CD8-positive, alpha-beta memory T cell (primary cell): Measurements from ENCODE around the gene AMY2A. TPM values are rescaled to one million over a fixed set of nuclear protein-coding genes. Genes with fewer than 3 reads are reported as not detected.
"Not testable (repeated sequence)": the region's sequence is repeated elsewhere in the genome, so short reads cannot be mapped to it uniquely, and the experiment has no call there.

Experiments used
- CTCF ChIA-PET: fragments of 350-600 bp; sonication (Branson Sonifier 250); formaldehyde crosslinking; loops from one replicate; lab custom pipeline; 2021; ENCODE audit warnings: antibody characterized with exemption; lab: Charles Lee
- POLR2A ChIA-PET: fragments of 350-600 bp; sonication (Branson Sonifier 250); formaldehyde crosslinking; loops from one replicate; lab custom pipeline; 2021; ENCODE audit warnings: antibody characterized with exemption; lab: Charles Lee
- DNase-seq, 5 donors: peaks; one replicate each; pipeline versions ENCODE4 v3.0.0 to v3.0.0-alpha.2; 2020 to 2022; ENCODE audit warnings: mixed read lengths in 1 of 5
- H3K27ac ChIP-seq: one replicate; pipeline ENCODE4 v1.7.0; 2013; ENCODE audit warnings: low read depth, mild to moderate bottlenecking, low read length, moderate library complexity
- H3K27me3 ChIP-seq: 2 replicates; pipeline ENCODE4 v1.7.0; 2013; ENCODE audit warnings: low read length, mild to moderate bottlenecking; ENCODE audit not compliant: insufficient read depth, poor library complexity, severe bottlenecking
- H3K36me3 ChIP-seq: 2 replicates; pipeline ENCODE4 v1.7.0; 2013; ENCODE audit warnings: mild to moderate bottlenecking, low read length, moderate library complexity; ENCODE audit not compliant: insufficient read depth
- H3K4me1 ChIP-seq: 2 replicates; pipeline ENCODE4 v1.7.0; 2013; ENCODE audit warnings: mild to moderate bottlenecking, low read length, moderate library complexity; ENCODE audit not compliant: insufficient read depth
- H3K4me3 ChIP-seq: 2 replicates; pipeline ENCODE4 v1.7.0; 2013; ENCODE audit warnings: mild to moderate bottlenecking, low read length
- H3K9me3 ChIP-seq: 2 replicates; pipeline ENCODE4 v1.7.0; 2013; ENCODE audit warnings: mild to moderate bottlenecking, low read length
- H3K27ac Mint-ChIP-seq, 8 donors: one replicate each; pipeline ENCODE4 v1.8.0; 2020 to 2021; ENCODE audit warnings: mixed read lengths in 8 of 8, mild to moderate bottlenecking in 6 of 8, inconsistent platforms in 3 of 8, moderate library complexity in 3 of 8
- H3K27me3 Mint-ChIP-seq, 2 donors: one replicate each; pipeline ENCODE4 v1.8.0; 2020 to 2021; ENCODE audit warnings: mixed read lengths in 2 of 2, mild to moderate bottlenecking in 1 of 2, moderate library complexity in 1 of 2
- H3K36me3 Mint-ChIP-seq, 3 donors: one replicate each; pipeline ENCODE4 v1.8.0; 2020 to 2021; ENCODE audit warnings: mixed read lengths in 3 of 3, inconsistent platforms in 1 of 3, mild to moderate bottlenecking in 1 of 3
- H3K4me1 Mint-ChIP-seq, 3 donors: one replicate each; pipeline ENCODE4 v1.8.0; 2020 to 2021; ENCODE audit warnings: mixed read lengths in 3 of 3, inconsistent platforms in 1 of 3, mild to moderate bottlenecking in 1 of 3
- H3K4me3 Mint-ChIP-seq, 7 donors: one replicate each; pipeline ENCODE4 v1.8.0; 2020 to 2021; ENCODE audit warnings: mixed read lengths in 7 of 7, mild to moderate bottlenecking in 6 of 7, moderate library complexity in 4 of 7, inconsistent platforms in 2 of 7
- H3K9me3 Mint-ChIP-seq, 5 donors: one replicate each; pipeline ENCODE4 v1.8.0; 2020 to 2022; ENCODE audit warnings: mixed read lengths in 5 of 5, mild to moderate bottlenecking in 3 of 5, moderate library complexity in 2 of 5, inconsistent platforms in 1 of 5
- polyA plus RNA-seq: library from polyadenylated mRNA; unstranded; fragments of 300-500 nt; fragmentation: Illumina TruSeq; gene quantifications from one replicate; pipeline ENCODE4 v1.2.3, GENCODE V29; 2021
- total RNA-seq, 2 experiments: library from RNA; stranded (reverse); gene quantifications; one replicate each; pipeline ENCODE4 v1.2.3, GENCODE V29; 2021

AMY2A gene
- total and polyA plus RNA-seq, 3 experiments from 2014 or later: not detected

GRCh38 chr1:103602740-103603139 is 14.5 kb upstream of the AMY2A start:
- H3K27ac ChIP-seq, H3K9me3 Mint-ChIP-seq, H3K27me3 Mint-ChIP-seq, H3K9me3 ChIP-seq, POLR2A ChIA-PET, H3K4me3 Mint-ChIP-seq, H3K27me3 ChIP-seq, CTCF ChIA-PET, H3K36me3 Mint-ChIP-seq, H3K4me3 ChIP-seq, H3K4me1 Mint-ChIP-seq, H3K4me1 ChIP-seq, H3K36me3 ChIP-seq, H3K27ac Mint-ChIP-seq, DNase-seq: not testable (repeated sequence)

GRCh38 chr1:103616362-103616761 is 865 bp upstream of the AMY2A start:
- Mint-ChIP-seq H3K27me3 (no peaks in the 10 kb centered on the region), H3K9me3 (peaks cover 0 to 2% (median 0%) of the 10 kb centered on the region in 5 donors), H3K4me3 (no peak overlapping the region), H3K27ac (no peak overlapping the region), H3K4me1 (no peaks in the 10 kb centered on the region), H3K36me3 (no peaks in the 10 kb centered on the region)
- ChIA-PET CTCF (no interaction called here), POLR2A (no interaction called here)
- no peak for DNase-seq
- Histone ChIP-seq H3K27me3 (no peaks in the 10 kb centered on the region), H3K9me3 (no peaks in the 10 kb centered on the region), H3K27ac (no peak overlapping the region), H3K4me3 (no peak overlapping the region), H3K36me3 (no peaks in the 10 kb centered on the region), H3K4me1 (no peaks in the 10 kb centered on the region)

GRCh38 chr1:103627436-103627835 is 10.2 kb downstream of the AMY2A start:
- H3K9me3 ChIP-seq, H3K9me3 Mint-ChIP-seq, DNase-seq, H3K27ac ChIP-seq, H3K4me3 Mint-ChIP-seq, H3K4me1 Mint-ChIP-seq, POLR2A ChIA-PET, H3K27ac Mint-ChIP-seq, H3K36me3 Mint-ChIP-seq, CTCF ChIA-PET, H3K27me3 ChIP-seq, H3K27me3 Mint-ChIP-seq, H3K4me3 ChIP-seq, H3K4me1 ChIP-seq, H3K36me3 ChIP-seq: not testable (repeated sequence)

- H3K27me3 Mint-ChIP-seq, H3K27me3 ChIP-seq, H3K9me3 Mint-ChIP-seq, H3K36me3 Mint-ChIP-seq, DNase-seq, H3K36me3 ChIP-seq, H3K27ac ChIP-seq, H3K4me3 ChIP-seq, CTCF ChIA-PET, H3K9me3 ChIP-seq, H3K27ac Mint-ChIP-seq, H3K4me3 Mint-ChIP-seq, POLR2A ChIA-PET, H3K4me1 Mint-ChIP-seq, H3K4me1 ChIP-seq: not testable (repeated sequence)
Observed at GRCh38 chr1:103641194-103641593, 24.0 kb downstream of the AMY2A start.

GRCh38 chr1:103643908-103644307 is 26.7 kb downstream of the AMY2A start:
- H3K4me3 Mint-ChIP-seq, H3K4me1 Mint-ChIP-seq, CTCF ChIA-PET, H3K4me3 ChIP-seq, H3K9me3 ChIP-seq, H3K27ac ChIP-seq, H3K9me3 Mint-ChIP-seq, POLR2A ChIA-PET, DNase-seq, H3K36me3 ChIP-seq, H3K4me1 ChIP-seq, H3K27ac Mint-ChIP-seq, H3K27me3 Mint-ChIP-seq, H3K36me3 Mint-ChIP-seq, H3K27me3 ChIP-seq: not testable (repeated sequence)

GRCh38 chr1:103650305-103650704 is 33.1 kb downstream of the AMY2A start:
- H3K9me3 ChIP-seq, H3K4me3 ChIP-seq, DNase-seq, CTCF ChIA-PET, H3K27ac Mint-ChIP-seq, H3K4me3 Mint-ChIP-seq, H3K36me3 Mint-ChIP-seq, H3K27me3 ChIP-seq, H3K4me1 Mint-ChIP-seq, H3K27me3 Mint-ChIP-seq, POLR2A ChIA-PET, H3K36me3 ChIP-seq, H3K9me3 Mint-ChIP-seq, H3K4me1 ChIP-seq, H3K27ac ChIP-seq: not testable (repeated sequence)

- H3K27me3 Mint-ChIP-seq, H3K27ac Mint-ChIP-seq, H3K4me3 Mint-ChIP-seq, H3K9me3 ChIP-seq, POLR2A ChIA-PET, H3K36me3 Mint-ChIP-seq, H3K4me3 ChIP-seq, H3K4me1 Mint-ChIP-seq, DNase-seq, H3K27ac ChIP-seq, H3K27me3 ChIP-seq, H3K4me1 ChIP-seq, H3K9me3 Mint-ChIP-seq, H3K36me3 ChIP-seq, CTCF ChIA-PET: not testable (repeated sequence)
Observed at GRCh38 chr1:103650889-103651288, 33.7 kb downstream of the AMY2A start.

GRCh38 chr1:103654133-103654532 is 36.9 kb downstream of the AMY2A start:
- CTCF ChIA-PET, H3K27ac ChIP-seq, H3K36me3 ChIP-seq, H3K4me1 Mint-ChIP-seq, H3K27me3 Mint-ChIP-seq, H3K4me3 ChIP-seq, H3K36me3 Mint-ChIP-seq, H3K4me1 ChIP-seq, H3K27me3 ChIP-seq, H3K27ac Mint-ChIP-seq, H3K9me3 ChIP-seq, H3K4me3 Mint-ChIP-seq, POLR2A ChIA-PET, H3K9me3 Mint-ChIP-seq, DNase-seq: not testable (repeated sequence)

- not testable (repeated sequence) for H3K27me3 Mint-ChIP-seq, H3K36me3 Mint-ChIP-seq, H3K4me1 Mint-ChIP-seq
Observed at GRCh38 chr1:103655460-103655859, 38.2 kb downstream of the AMY2A start, which contains the start of gene AMY1A. Gene AMY1A (plus strand): TSS chr1:103655760. CDS start chr1:103656331, 571 bp downstream.

More at GRCh38 chr1:103655460-103655859, 38.2 kb downstream of the AMY2A start, which contains the start of gene AMY1A:
- H3K27ac Mint-ChIP-seq, H3K4me1 ChIP-seq, DNase-seq, H3K27me3 ChIP-seq, H3K9me3 ChIP-seq, H3K36me3 ChIP-seq, H3K4me3 ChIP-seq, H3K4me3 Mint-ChIP-seq, H3K27ac ChIP-seq, H3K9me3 Mint-ChIP-seq, CTCF ChIA-PET, POLR2A ChIA-PET: not testable (repeated sequence)
